ENCODE data around the gene SMIM7.
A peak's percentile ranks its signal among the peaks of the same experiment; 100 is the strongest.

Gene SMIM7

DNA sequence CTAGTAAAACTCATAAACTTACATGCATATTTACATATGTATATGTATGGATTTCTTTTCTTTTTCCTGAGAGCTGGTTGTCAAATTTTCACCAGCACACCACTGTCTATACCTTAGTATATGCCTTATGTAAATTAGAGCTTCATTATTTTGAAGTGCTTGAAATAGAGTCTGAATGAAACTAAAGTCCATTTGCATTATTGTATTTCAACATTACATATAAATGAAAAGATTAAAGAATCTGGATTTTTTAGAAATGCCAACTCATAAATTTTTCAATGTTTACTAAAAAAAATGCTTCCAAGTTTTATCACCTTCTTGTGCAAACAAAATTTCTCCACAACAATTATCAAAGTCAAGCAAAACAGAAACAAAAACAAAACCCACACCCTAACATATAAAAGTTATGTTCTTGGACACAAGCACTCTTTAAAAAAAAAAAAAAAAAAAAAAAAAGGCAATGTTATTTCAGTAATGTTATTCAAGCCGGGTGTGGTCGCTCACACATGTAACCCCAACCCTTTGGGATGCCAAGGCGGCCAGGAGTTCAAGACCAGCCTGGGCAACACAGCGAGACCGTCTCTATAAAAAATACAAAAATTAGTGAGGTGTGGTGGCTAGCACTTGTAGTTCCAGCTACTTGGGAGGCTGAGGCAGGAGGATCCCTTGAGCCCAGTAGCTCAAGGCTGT is 50.3 kb downstream of the SMIM7 start:
- H3K4me3 Mint-ChIP-seq: no peak overlapping the region
- H3K27ac Mint-ChIP-seq: no peak overlapping the region
- ATAC-seq (replicated peaks) (no peak), DNase-seq (no peak)
- H3K4me1 Mint-ChIP-seq (ENCODE audit: low read depth in 2 of 2): peaks cover 33 to 46% of the 10 kb centered on the region in 2 donors
- peaks cover 32% of the 10 kb centered on the region for H3K36me3 Mint-ChIP-seq (ENCODE audit: insufficient read depth)
- H3K27me3 Mint-ChIP-seq: no peaks in the 10 kb centered on the region
- no peaks in the 10 kb centered on the region for H3K9me3 Mint-ChIP-seq

- DNase-seq (no peak), ATAC-seq (replicated peaks) (peak; percentile 35)
- H3K27ac Mint-ChIP-seq: peak overlapping the region in 1 of 2 donors; percentile 13
- peaks cover 26% of the 10 kb centered on the region for H3K36me3 Mint-ChIP-seq (ENCODE audit: insufficient read depth)
- no peak overlapping the region for H3K4me3 Mint-ChIP-seq
- no peaks in the 10 kb centered on the region for H3K9me3 Mint-ChIP-seq
- H3K27me3 Mint-ChIP-seq: no peaks in the 10 kb centered on the region
- peaks cover 37 to 47% of the 10 kb centered on the region in 2 donors for H3K4me1 Mint-ChIP-seq (ENCODE audit: low read depth in 2 of 2)
Observed at GRCh38 chr19:16608290-16608739, 51.6 kb downstream of the SMIM7 start.

DNA sequence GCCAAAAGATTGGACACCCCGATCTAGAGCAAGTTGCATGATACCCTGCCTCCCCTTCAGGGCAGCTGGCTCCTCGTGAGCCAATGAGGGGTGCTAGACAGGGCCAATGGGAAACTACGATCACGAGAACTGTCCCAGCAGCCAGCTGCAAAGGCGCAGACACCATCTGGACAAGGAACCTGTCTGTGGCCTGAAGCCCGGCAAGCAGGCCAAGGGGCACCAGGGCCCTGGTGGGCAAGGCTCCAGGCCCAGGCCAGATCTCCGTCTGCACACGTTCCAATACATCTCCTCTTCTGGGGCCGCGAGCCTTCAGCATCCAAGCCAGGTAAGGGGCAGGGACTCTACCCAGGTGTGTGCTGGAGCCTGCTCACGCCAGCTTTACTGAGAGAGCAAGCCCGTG is 52.1 kb downstream of the SMIM7 start:
- peaks cover 25% of the 10 kb centered on the region for H3K36me3 Mint-ChIP-seq (ENCODE audit: insufficient read depth)
- no peaks in the 10 kb centered on the region for H3K9me3 Mint-ChIP-seq
- ATAC-seq (replicated peaks): no peak
- no peaks in the 10 kb centered on the region for H3K27me3 Mint-ChIP-seq
- no peak overlapping the region for H3K4me3 Mint-ChIP-seq
- no peak for DNase-seq
- peaks cover 37 to 46% of the 10 kb centered on the region in 2 donors for H3K4me1 Mint-ChIP-seq (ENCODE audit: low read depth in 2 of 2)
- H3K27ac Mint-ChIP-seq: peak overlapping the region in 1 of 2 donors; percentile 13

- Mint-ChIP-seq H3K36me3 (ENCODE audit: insufficient read depth) (peaks cover 28% of the 10 kb centered on the region), H3K4me1 (ENCODE audit: low read depth in 2 of 2) (peaks cover 37 to 38% of the 10 kb centered on the region in 2 donors), H3K4me3 (peak overlapping the region in 1 of 2 donors; percentile 33), H3K27me3 (no peaks in the 10 kb centered on the region), H3K9me3 (no peaks in the 10 kb centered on the region), H3K27ac (peak overlapping the region in 1 of 2 donors; percentile 59)
- ATAC-seq (replicated peaks) (no peak), DNase-seq (no peak)
Observed at GRCh38 chr19:16605553-16605994, 54.4 kb downstream of the SMIM7 start.

GRCh38 chr19:16605115-16605514 is 54.8 kb downstream of the SMIM7 start:
- no peak for ATAC-seq (replicated peaks)
- DNase-seq: no peak
- H3K4me1 Mint-ChIP-seq (ENCODE audit: low read depth in 2 of 2): peaks cover 39 to 40% of the 10 kb centered on the region in 2 donors

DNA sequence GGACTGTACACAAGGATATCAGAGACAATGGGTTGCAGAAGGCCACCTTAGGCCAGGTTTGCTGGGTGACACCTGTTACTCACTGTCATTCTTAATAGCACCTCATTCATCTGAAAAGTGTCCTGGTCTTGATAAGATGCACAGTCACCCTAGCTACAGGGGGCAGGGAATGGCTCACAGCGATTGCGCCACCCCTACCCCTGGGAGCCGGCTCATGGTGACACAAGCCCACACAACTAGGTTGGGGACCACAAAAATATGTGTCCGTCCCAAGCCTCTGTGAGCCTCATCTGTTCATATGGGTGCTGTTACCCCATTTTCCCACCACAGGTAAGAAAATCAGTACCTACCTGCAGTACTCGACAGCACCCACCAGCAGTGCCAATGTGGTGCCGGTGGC is 55.3 kb downstream of the SMIM7 start:
- Mint-ChIP-seq H3K36me3 (ENCODE audit: insufficient read depth) (peaks cover 29% of the 10 kb centered on the region), H3K4me1 (ENCODE audit: low read depth in 2 of 2) (peaks cover 41 to 42% of the 10 kb centered on the region in 2 donors)

More at GRCh38 chr19:16605115-16605514, 54.8 kb downstream of the SMIM7 start:
- no peaks in the 10 kb centered on the region for H3K27me3 Mint-ChIP-seq
- H3K9me3 Mint-ChIP-seq: no peaks in the 10 kb centered on the region
- H3K27ac Mint-ChIP-seq: peak overlapping the region in 1 of 2 donors; percentile 59
- H3K36me3 Mint-ChIP-seq (ENCODE audit: insufficient read depth): peaks cover 27% of the 10 kb centered on the region
- peak overlapping the region in 1 of 2 donors; percentile 33 for H3K4me3 Mint-ChIP-seq

DNA sequence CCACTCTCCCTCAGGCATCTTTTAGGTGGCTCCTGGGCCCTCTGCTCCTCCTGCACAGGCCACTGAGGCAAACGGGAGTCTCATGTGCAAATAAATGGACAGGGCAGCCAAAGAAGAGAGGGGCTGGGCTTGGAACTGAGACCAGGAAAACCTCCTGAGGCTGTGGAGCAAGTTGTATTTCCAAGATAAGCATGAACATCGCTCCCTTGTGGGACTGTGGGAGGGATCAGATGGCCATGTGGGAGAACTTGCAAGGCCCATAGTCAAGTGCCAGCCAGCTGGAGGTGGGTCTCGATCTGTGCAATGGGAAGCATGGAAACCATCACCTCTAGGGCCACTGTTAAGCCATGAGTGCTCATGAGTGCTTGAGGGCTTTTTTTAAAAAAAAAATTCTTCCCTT is 56.9 kb downstream of the SMIM7 start:
- H3K4me3 Mint-ChIP-seq: no peak overlapping the region
- H3K9me3 Mint-ChIP-seq: no peaks in the 10 kb centered on the region
- peaks cover 27% of the 10 kb centered on the region for H3K36me3 Mint-ChIP-seq (ENCODE audit: insufficient read depth)
- peaks cover 39 to 43% of the 10 kb centered on the region in 2 donors for H3K4me1 Mint-ChIP-seq (ENCODE audit: low read depth in 2 of 2)
- no peak for ATAC-seq (replicated peaks)
- no peak for DNase-seq
- H3K27me3 Mint-ChIP-seq: no peaks in the 10 kb centered on the region
- H3K27ac Mint-ChIP-seq: peak overlapping the region in 1 of 2 donors; percentile 23

More for the DNA sequence above, 55.3 kb downstream of the SMIM7 start:
- H3K27ac Mint-ChIP-seq: peak overlapping the region in 1 of 2 donors; percentile 59
- H3K27me3 Mint-ChIP-seq: no peaks in the 10 kb centered on the region
- ATAC-seq (replicated peaks): no peak
- H3K4me3 Mint-ChIP-seq: no peak overlapping the region
- no peak for DNase-seq
- H3K9me3 Mint-ChIP-seq: no peaks in the 10 kb centered on the region

DNA sequence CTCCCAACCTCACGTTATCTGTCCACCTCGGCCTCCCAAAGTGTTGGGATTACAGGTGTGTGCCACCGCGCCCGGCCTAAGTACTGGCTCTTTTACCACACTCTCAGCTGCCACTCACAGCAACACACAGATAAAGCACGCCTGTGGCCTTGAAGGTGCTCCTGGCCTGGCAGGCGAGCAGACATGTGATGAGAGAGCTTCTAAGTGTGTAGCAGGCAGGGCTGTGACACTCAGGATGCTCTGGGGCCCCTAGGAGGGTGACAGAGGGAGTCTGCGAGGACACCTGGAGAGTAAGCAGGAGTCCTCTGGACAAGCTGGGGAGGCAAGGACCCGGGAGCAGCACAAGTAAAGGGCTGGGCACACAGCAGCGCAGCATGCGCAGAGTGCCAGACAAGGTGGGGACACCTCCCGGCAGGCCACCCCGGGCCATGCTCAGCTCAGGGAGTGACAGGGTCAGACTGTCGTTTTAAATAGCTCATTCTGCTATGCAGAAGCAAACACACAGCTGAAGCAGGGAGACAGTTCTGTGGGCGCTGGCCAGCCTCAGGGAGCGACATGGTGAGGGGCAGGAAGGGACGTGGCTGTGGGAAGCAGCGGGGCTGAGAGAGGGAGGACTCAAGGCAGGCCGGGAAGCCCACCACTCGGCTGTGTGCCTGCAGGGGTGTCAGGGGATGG is 58.4 kb downstream of the SMIM7 start:
- H3K27ac Mint-ChIP-seq: peak overlapping the region in 1 of 2 donors; percentile 69
- ATAC-seq (replicated peaks): no peak
- H3K4me1 Mint-ChIP-seq (ENCODE audit: low read depth in 2 of 2): peaks cover 40 to 45% of the 10 kb centered on the region in 2 donors
- H3K27me3 Mint-ChIP-seq: no peaks in the 10 kb centered on the region
- H3K9me3 Mint-ChIP-seq: no peaks in the 10 kb centered on the region
- peaks cover 23% of the 10 kb centered on the region for H3K36me3 Mint-ChIP-seq (ENCODE audit: insufficient read depth)
- H3K4me3 Mint-ChIP-seq: no peak overlapping the region
- DNase-seq: no peak

DNA sequence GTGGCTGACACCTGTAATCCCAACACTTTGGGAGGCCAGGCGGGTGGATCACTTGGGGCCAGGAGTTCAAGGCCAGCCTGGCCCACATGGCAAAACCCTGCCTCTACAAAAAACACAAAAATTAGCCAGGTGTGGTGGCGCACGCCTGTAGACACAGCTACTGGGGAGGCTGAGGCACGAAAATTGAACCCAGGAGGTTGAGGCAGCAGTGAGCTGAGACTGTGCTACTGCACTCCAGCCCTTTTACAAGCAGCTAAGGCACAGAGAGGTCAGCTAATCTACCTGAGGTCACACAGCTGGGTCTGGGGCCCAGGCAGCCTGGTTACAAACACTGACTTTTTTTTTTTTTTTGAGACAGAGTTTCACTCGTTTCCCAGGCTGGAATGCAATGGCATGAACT is 59.1 kb downstream of the SMIM7 start:
- H3K4me1 Mint-ChIP-seq (ENCODE audit: low read depth in 2 of 2): peaks cover 44 to 48% of the 10 kb centered on the region in 2 donors
- peaks cover 26% of the 10 kb centered on the region for H3K36me3 Mint-ChIP-seq (ENCODE audit: insufficient read depth)
- H3K4me3 Mint-ChIP-seq: no peak overlapping the region
- DNase-seq (no peak), ATAC-seq (replicated peaks) (no peak)
- H3K9me3 Mint-ChIP-seq: no peaks in the 10 kb centered on the region
- no peaks in the 10 kb centered on the region for H3K27me3 Mint-ChIP-seq
- peak overlapping the region in 1 of 2 donors; percentile 17 for H3K27ac Mint-ChIP-seq

GRCh38 chr19:16599655-16600346 is 60.1 kb downstream of the SMIM7 start:
- no peak overlapping the region for H3K4me3 Mint-ChIP-seq

DNA sequence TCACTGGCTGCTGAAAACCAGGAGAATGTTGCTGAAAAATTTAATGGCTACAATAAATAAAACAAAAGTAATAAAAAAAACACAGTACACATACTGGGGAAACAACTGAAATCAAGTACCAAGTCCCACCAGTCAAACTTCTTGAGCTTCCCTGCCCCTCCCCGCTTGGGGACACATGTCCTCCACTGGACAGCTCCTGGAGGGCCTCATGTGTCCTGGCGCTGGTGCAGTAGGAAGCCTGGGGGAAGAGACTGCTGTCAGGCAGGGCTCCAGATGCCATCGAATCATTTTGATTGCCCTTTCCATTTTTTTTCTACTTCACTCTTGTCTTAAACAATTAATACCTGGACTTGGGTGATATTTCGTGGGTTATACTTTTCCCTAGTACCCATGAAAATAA is 61.1 kb downstream of the SMIM7 start:
- ATAC-seq (replicated peaks): no peak
- Mint-ChIP-seq H3K36me3 (ENCODE audit: insufficient read depth) (peaks cover 31% of the 10 kb centered on the region), H3K9me3 (no peaks in the 10 kb centered on the region), H3K4me1 (ENCODE audit: low read depth in 2 of 2) (peaks cover 52 to 55% of the 10 kb centered on the region in 2 donors), H3K27ac (peak overlapping the region in 1 of 2 donors; percentile 44), H3K4me3 (no peak overlapping the region), H3K27me3 (no peaks in the 10 kb centered on the region)
- no peak for DNase-seq

More at GRCh38 chr19:16599655-16600346, 60.1 kb downstream of the SMIM7 start:
- H3K27me3 Mint-ChIP-seq: no peaks in the 10 kb centered on the region
- ATAC-seq (replicated peaks): no peak
- peak overlapping the region in 1 of 2 donors; percentile 44 for H3K27ac Mint-ChIP-seq
- peaks cover 24% of the 10 kb centered on the region for H3K36me3 Mint-ChIP-seq (ENCODE audit: insufficient read depth)
- DNase-seq: no peak
- no peaks in the 10 kb centered on the region for H3K9me3 Mint-ChIP-seq
- H3K4me1 Mint-ChIP-seq (ENCODE audit: low read depth in 2 of 2): peaks cover 46 to 52% of the 10 kb centered on the region in 2 donors

DNA sequence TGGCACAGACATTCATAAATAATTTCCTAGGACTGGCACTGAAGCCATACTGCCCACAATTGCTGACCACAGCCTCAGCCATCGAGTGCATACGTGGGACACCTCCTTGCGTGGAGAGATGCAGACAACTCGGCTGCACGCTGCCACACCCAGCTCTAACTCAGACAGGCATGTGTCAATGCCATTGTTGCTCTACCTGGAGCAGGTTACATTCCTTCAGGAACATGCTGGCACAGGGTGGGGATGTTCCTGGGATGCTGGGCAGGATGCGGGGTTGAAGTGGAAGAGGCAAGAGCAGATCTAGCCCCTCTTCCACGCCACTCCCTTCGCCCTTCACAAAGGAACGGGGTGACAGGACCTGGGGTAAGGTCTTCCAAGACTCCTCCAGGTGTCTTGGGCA is 63.5 kb downstream of the SMIM7 start:
- Mint-ChIP-seq H3K4me1 (ENCODE audit: low read depth in 2 of 2) (peaks cover 54% of the 10 kb centered on the region in 2 donors), H3K27me3 (no peaks in the 10 kb centered on the region), H3K36me3 (ENCODE audit: insufficient read depth) (peaks cover 50% of the 10 kb centered on the region), H3K9me3 (no peaks in the 10 kb centered on the region), H3K4me3 (no peak overlapping the region), H3K27ac (peak overlapping the region in 1 of 2 donors; percentile 96)
- no peak for DNase-seq
- ATAC-seq (replicated peaks): no peak
